Measurements from ENCODE around the gene INHBE.

The INHBE gene

GRCh38 chr12:57474862-57475261 lies 19.8 kb downstream of the INHBE start:
- no peak overlapping the region for H4K8ac ChIP-seq (ENCODE audit: low read length)
- H3K18ac ChIP-seq (ENCODE audit: low read depth in 1 of 2, low read length in 2 of 2) = no peak overlapping the region
- 67% methylated on average over 7 of the region's 7 CpGs for WGBS
- H2BK15ac ChIP-seq (ENCODE audit: low read depth, poor library complexity, severe bottlenecking) = no peak overlapping the region
- no peak overlapping the region for H2BK5ac ChIP-seq (ENCODE audit: low read depth, low read length, poor library complexity, severe bottlenecking)
- no peak overlapping the region for H2BK12ac ChIP-seq (ENCODE audit: low read length in 2 of 2)
- H4K91ac ChIP-seq (ENCODE audit: low read length) = no peak overlapping the region
- H3K4ac ChIP-seq (ENCODE audit: low read depth in 1 of 2, low read length in 2 of 2) = no peak overlapping the region
- peak overlapping the region; percentile 72 for H3K4me2 ChIP-seq (ENCODE audit: low read length, poor library complexity, severe bottlenecking)
- no peaks in the 10 kb centered on the region for H3K9me3 ChIP-seq (ENCODE audit: control insufficient read depth, low read length)
- H3K79me1 ChIP-seq (replicated peaks; ENCODE audit: low read length, poor library complexity, severe bottlenecking) = no peaks in the 10 kb centered on the region
- peak overlapping the region in 1 of 2 experiments; percentile 76 for H3K23ac ChIP-seq (ENCODE audit: low read length in 2 of 2)
- peaks cover 78 to 98% of the 10 kb centered on the region in 2 experiments for H3K27me3 ChIP-seq (ENCODE audit: control insufficient read depth in 1 of 2, insufficient read depth in 1 of 2, low read length in 2 of 2)
- H3K4me3 ChIP-seq (ENCODE audit: insufficient read depth in 1 of 2, low read depth in 1 of 2, low read length in 2 of 2) = no peak overlapping the region
- H3K4me1 ChIP-seq (ENCODE audit: control insufficient read depth, insufficient read depth, low read depth, low read length) = peaks cover 17% of the 10 kb centered on the region
- no peak overlapping the region for H2AFZ ChIP-seq (ENCODE audit: low read depth, low read length)
- no peak overlapping the region for H3K9ac ChIP-seq (ENCODE audit: low read length)
- H3K27ac ChIP-seq (ENCODE audit: low read length, poor library complexity, severe bottlenecking) = no peak overlapping the region
- DNase-seq = no peak
- no peaks in the 10 kb centered on the region for H3K36me3 ChIP-seq (ENCODE audit: control insufficient read depth in 1 of 2, insufficient read depth in 2 of 2, low read depth in 1 of 2, low read length in 2 of 2)
- no peak overlapping the region for H2BK120ac ChIP-seq (ENCODE audit: low read depth, low read length)
- no peak overlapping the region for H2AK5ac ChIP-seq (ENCODE audit: low read length, severe bottlenecking)
- no peak overlapping the region for H3K14ac ChIP-seq (ENCODE audit: low read length in 2 of 2)

GRCh38 chr12:57475271-57476161 lies 20.4 kb downstream of the INHBE start:
- Histone ChIP-seq H3K9me3 (ENCODE audit: control insufficient read depth, low read length) (no peaks in the 10 kb centered on the region), H2BK15ac (ENCODE audit: low read depth, poor library complexity, severe bottlenecking) (no peak overlapping the region), H3K14ac (ENCODE audit: low read length in 2 of 2) (no peak overlapping the region), H2AK5ac (ENCODE audit: low read length, severe bottlenecking) (no peak overlapping the region), H2BK12ac (ENCODE audit: low read length in 2 of 2) (no peak overlapping the region), H3K4me1 (ENCODE audit: control insufficient read depth, insufficient read depth, low read depth, low read length) (peaks cover 17% of the 10 kb centered on the region), H3K4ac (ENCODE audit: low read depth in 1 of 2, low read length in 2 of 2) (no peak overlapping the region), H2AFZ (ENCODE audit: low read depth, low read length) (peak overlapping the region; percentile 24), H3K18ac (ENCODE audit: low read depth in 1 of 2, low read length in 2 of 2) (no peak overlapping the region), H4K91ac (ENCODE audit: low read length) (no peak overlapping the region), H3K9ac (ENCODE audit: low read length) (no peak overlapping the region), H4K8ac (ENCODE audit: low read length) (no peak overlapping the region), H3K4me3 (ENCODE audit: insufficient read depth in 1 of 2, low read depth in 1 of 2, low read length in 2 of 2) (peak overlapping the region; percentile 4 to 55), H3K27ac (ENCODE audit: low read length, poor library complexity, severe bottlenecking) (no peak overlapping the region), H2BK5ac (ENCODE audit: low read depth, low read length, poor library complexity, severe bottlenecking) (no peak overlapping the region), H3K27me3 (ENCODE audit: control insufficient read depth in 1 of 2, insufficient read depth in 1 of 2, low read length in 2 of 2) (peaks cover 72 to 96% of the 10 kb centered on the region in 2 experiments), H2BK120ac (ENCODE audit: low read depth, low read length) (no peak overlapping the region), H3K36me3 (ENCODE audit: control insufficient read depth in 1 of 2, insufficient read depth in 2 of 2, low read depth in 1 of 2, low read length in 2 of 2) (no peaks in the 10 kb centered on the region), H3K4me2 (ENCODE audit: low read length, poor library complexity, severe bottlenecking) (peak overlapping the region; percentile 72), H3K23ac (ENCODE audit: low read length in 2 of 2) (peak overlapping the region in 1 of 2 experiments; percentile 76), H3K79me1 (replicated peaks; ENCODE audit: low read length, poor library complexity, severe bottlenecking) (no peaks in the 10 kb centered on the region)
- 4% methylated on average over 56 of the region's 84 CpGs for WGBS
- DNase-seq = peak; percentile 51

GRCh38 chr12:57476162-57476992 lies 21.3 kb downstream of the INHBE start:
- H3K4me1 ChIP-seq (ENCODE audit: control insufficient read depth, insufficient read depth, low read depth, low read length) = peaks cover 17% of the 10 kb centered on the region
- no peak overlapping the region for H3K4me2 ChIP-seq (ENCODE audit: low read length, poor library complexity, severe bottlenecking)
- H3K9me3 ChIP-seq (ENCODE audit: control insufficient read depth, low read length) = no peaks in the 10 kb centered on the region
- H3K36me3 ChIP-seq (ENCODE audit: control insufficient read depth in 1 of 2, insufficient read depth in 2 of 2, low read depth in 1 of 2, low read length in 2 of 2) = no peaks in the 10 kb centered on the region
- H3K27ac ChIP-seq (ENCODE audit: low read length, poor library complexity, severe bottlenecking) = no peak overlapping the region
- WGBS = 43% methylated on average over 22 of the region's 29 CpGs
- H3K4me3 ChIP-seq (ENCODE audit: insufficient read depth in 1 of 2, low read depth in 1 of 2, low read length in 2 of 2) = peak overlapping the region in 1 of 2 experiments; percentile 55
- peaks cover 63 to 96% of the 10 kb centered on the region in 2 experiments for H3K27me3 ChIP-seq (ENCODE audit: control insufficient read depth in 1 of 2, insufficient read depth in 1 of 2, low read length in 2 of 2)
- H2BK5ac ChIP-seq (ENCODE audit: low read depth, low read length, poor library complexity, severe bottlenecking) = no peak overlapping the region
- no peak for DNase-seq
- H2BK15ac ChIP-seq (ENCODE audit: low read depth, poor library complexity, severe bottlenecking) = no peak overlapping the region
- H2AK5ac ChIP-seq (ENCODE audit: low read length, severe bottlenecking) = no peak overlapping the region
- H4K91ac ChIP-seq (ENCODE audit: low read length) = no peak overlapping the region
- no peak overlapping the region for H3K14ac ChIP-seq (ENCODE audit: low read length in 2 of 2)
- no peak overlapping the region for H3K9ac ChIP-seq (ENCODE audit: low read length)
- no peak overlapping the region for H2BK120ac ChIP-seq (ENCODE audit: low read depth, low read length)
- H3K4ac ChIP-seq (ENCODE audit: low read depth in 1 of 2, low read length in 2 of 2) = no peak overlapping the region
- H4K8ac ChIP-seq (ENCODE audit: low read length) = no peak overlapping the region
- no peak overlapping the region for H3K18ac ChIP-seq (ENCODE audit: low read depth in 1 of 2, low read length in 2 of 2)
- no peak overlapping the region for H3K23ac ChIP-seq (ENCODE audit: low read length in 2 of 2)
- no peak overlapping the region for H2AFZ ChIP-seq (ENCODE audit: low read depth, low read length)
- H2BK12ac ChIP-seq (ENCODE audit: low read length in 2 of 2) = no peak overlapping the region
- H3K79me1 ChIP-seq (replicated peaks; ENCODE audit: low read length, poor library complexity, severe bottlenecking) = no peaks in the 10 kb centered on the region

Data from mesenchymal stem cell (in vitro differentiated cells and primary cell).